Esophagus squamous epithelium (tissue), 5 donors: Measurements from ENCODE around the gene PFKL. TPM values are rescaled to one million over a fixed set of nuclear protein-coding genes. Genes with fewer than 3 reads are reported as not detected.

ENCODE experiments used
- DNase-seq: peaks from one replicate; lab custom pipeline; 2025; lab: John Stamatoyannopoulos, UW
- H3K27ac ChIP-seq, 4 donors: fragments of 200-600 bp; sonication (generic); one replicate each; pipeline ENCODE4 v1.5.1; 2016 to 2019; ENCODE audit warnings: mild to moderate bottlenecking in 1 of 4
- H3K27me3 ChIP-seq, 4 donors: fragments of 200-600 bp; sonication (generic); 1 replicate in 3 of 4; 2 replicates in 1 of 4; pipeline versions ENCODE4 v1.5.1 to v1.6.0; 2017 to 2021; ENCODE audit warnings: antibody characterized with exemption in 1 of 4
- H3K36me3 ChIP-seq, 3 donors: fragments of 200-600 bp; sonication (generic); one replicate each; pipeline ENCODE4 v1.5.1; 2016 to 2019
- H3K4me1 ChIP-seq, 3 donors: fragments of 200-600 bp; sonication (generic); one replicate each; pipeline ENCODE4 v1.5.1; 2017 to 2019
- H3K4me3 ChIP-seq, 4 donors: fragments of 200-600 bp; sonication (generic); 1 replicate in 3 of 4; 2 replicates in 1 of 4; pipeline ENCODE4 v1.5.1; 2016 to 2019; ENCODE audit warnings: mild to moderate bottlenecking in 2 of 4, moderate library complexity in 1 of 4
- H3K9me3 ChIP-seq, 3 donors: fragments of 200-600 bp; sonication (generic); one replicate each; pipeline ENCODE4 v1.5.1; 2016 to 2019
- CTCF ChIP-seq, 6 experiments: fragments of 450-650 bp in 4 of 6; fragments of 200-600 bp in 2 of 6; sonication (generic) in 2 of 6; IDR thresholded peaks; one replicate each; pipeline ENCODE4 v1.5.1; 2016 to 2019; ENCODE audit warnings: antibody characterized with exemption in 6 of 6, mild to moderate bottlenecking in 4 of 6, moderate library complexity in 4 of 6
- POLR2A ChIP-seq, 4 donors: fragments of 450-650 bp; IDR thresholded peaks; one replicate each; pipeline ENCODE4 v1.6.1; 2017; ENCODE audit warnings: antibody characterized with exemption in 4 of 4, mild to moderate bottlenecking in 4 of 4, moderate library complexity in 3 of 4
- WGBS, 2 donors: methylation state at CpG; one replicate each; pipeline ENCODE4 v1.1.5; 2018; 5-methylcytosine and 5-hydroxymethylcytosine counted together
- intact Hi-C: fragments of 100-400 bp; cut with DNase I; formaldehyde crosslinking; loops from one replicate; pipeline ENCODE4 v1.15.0; 2022
- total RNA-seq, 4 donors: library from RNA; depleted of rRNA; stranded (reverse); fragments of >200 nt; gene quantifications; one replicate each; pipeline ENCODE4 v1.1.0, GENCODE V29; 2016
- donor health status: DM: yes; HTN: yes; CAD: no.

PFKL gene
- total RNA-seq, 4 donors from 2014 or later = 81.3 to 135 (median 94.6) TPM

DNA sequence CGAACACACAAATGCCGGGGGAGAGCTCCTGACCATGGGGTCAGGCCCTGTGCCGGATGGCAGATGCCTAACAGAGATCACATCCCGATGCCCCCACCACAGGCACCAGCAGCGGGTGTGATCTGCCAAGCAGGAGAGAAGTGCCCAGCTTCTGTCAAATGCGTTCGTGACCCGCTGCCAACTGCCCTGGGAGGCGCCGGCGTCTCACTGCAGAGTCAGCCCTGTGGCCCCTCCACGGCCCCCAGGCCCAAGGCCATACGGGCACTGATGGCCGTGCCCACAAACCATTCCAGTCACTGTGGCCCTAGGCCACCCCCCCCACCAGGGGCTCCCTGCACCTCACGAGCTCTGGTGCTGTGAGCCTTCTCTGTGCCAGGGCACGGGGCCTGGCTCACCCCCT lies 31.4 kb downstream of the PFKL start:
- intact Hi-C loops = no loop called here
- 57% methylated on average over 6 of the region's 16 CpGs; no CpG with 5 or more reads in 1 of the 2 donors for WGBS, 2 donors
- DNase-seq = no peak
- Histone ChIP-seq H3K27ac (no peak overlapping the region), H3K27me3 (no peaks in the 10 kb centered on the region), H3K4me1 (peaks cover 0 to 12% (median 0%) of the 10 kb centered on the region in 3 donors), H3K9me3 (no peaks in the 10 kb centered on the region), H3K4me3 (no peak overlapping the region), H3K36me3 (peaks cover 6 to 42% (median 10%) of the 10 kb centered on the region in 3 donors)
- no peak for TF ChIP-seq POLR2A (IDR thresholded peaks at IDR 0.05)
- no peak for TF ChIP-seq CTCF (IDR thresholded peaks at IDR 0.05)

DNA sequence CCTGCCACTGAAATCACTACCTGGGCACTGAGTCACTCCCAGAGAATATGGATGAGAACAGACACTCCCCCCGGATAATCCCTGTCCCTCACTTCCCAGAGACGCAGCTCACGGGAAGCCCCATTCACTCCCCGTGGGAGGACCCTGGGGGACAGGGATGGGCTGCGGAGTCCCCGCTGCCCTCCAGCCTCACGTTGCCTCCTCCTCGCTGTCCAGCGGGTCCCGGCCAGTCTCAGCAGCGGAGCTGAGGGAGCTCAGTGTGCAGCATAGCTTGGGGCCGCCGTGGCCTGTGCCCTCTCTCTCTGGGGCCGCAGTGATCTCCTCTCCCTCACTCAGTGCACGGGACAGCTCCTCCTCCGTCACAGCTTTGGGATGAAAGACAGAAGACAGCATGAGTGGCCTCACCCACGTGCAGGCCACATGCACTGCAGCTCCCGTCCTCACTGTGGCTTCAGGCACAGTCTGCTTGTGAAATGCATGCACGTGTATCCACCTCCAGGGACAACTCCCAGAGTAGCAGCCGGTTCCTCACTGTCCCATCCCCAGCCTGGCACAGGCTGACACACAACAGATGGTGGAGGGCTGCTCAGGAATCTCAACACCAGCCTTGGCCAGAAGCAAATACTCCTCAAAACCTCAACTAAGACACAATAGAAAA lies 31.9 kb downstream of the PFKL start:
- no peak for TF ChIP-seq CTCF (IDR thresholded peaks at IDR 0.05)
- intact Hi-C loops = no loop called here
- H3K27me3 ChIP-seq = no peaks in the 10 kb centered on the region
- H3K9me3 ChIP-seq = no peaks in the 10 kb centered on the region
- H3K27ac ChIP-seq = no peak overlapping the region
- 57 to 64% methylated on average over 9 to 18 of the region's 20 CpGs for WGBS, 2 donors
- peaks cover 3 to 42% (median 4%) of the 10 kb centered on the region in 3 donors for H3K36me3 ChIP-seq
- no peak overlapping the region for H3K4me3 ChIP-seq
- peaks cover 0 to 12% (median 0%) of the 10 kb centered on the region in 3 donors for H3K4me1 ChIP-seq
- no peak for DNase-seq

DNA sequence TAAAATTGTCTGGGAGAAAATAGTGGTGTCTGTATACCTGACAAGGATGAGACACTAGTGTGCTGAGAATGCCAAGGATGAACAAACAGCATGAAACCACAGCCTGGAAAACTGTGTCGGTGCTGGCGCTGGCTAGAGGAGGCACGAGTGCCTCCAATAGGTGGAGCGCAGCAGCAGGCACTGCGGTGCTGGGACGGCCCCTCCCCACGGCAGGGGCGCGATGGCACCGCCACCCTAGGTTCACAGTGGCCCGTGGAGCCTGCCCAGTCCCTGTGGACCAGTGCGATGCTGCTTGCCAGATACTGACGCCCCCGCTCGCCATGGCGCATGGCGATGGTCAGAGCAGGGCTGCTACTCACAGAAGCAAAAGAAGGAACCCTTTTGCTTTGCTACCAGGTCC lies 32.5 kb downstream of the PFKL start:
- no peak overlapping the region for H3K4me3 ChIP-seq
- TF ChIP-seq CTCF (IDR thresholded peaks at IDR 0.05) (no peak), POLR2A (IDR thresholded peaks at IDR 0.05) (no peak)
- H3K9me3 ChIP-seq = no peaks in the 10 kb centered on the region
- H3K27me3 ChIP-seq = no peaks in the 10 kb centered on the region
- peaks cover 0 to 16% (median 0%) of the 10 kb centered on the region in 3 donors for H3K4me1 ChIP-seq
- peaks cover 0 to 42% (median 0%) of the 10 kb centered on the region in 3 donors for H3K36me3 ChIP-seq
- no peak overlapping the region for H3K27ac ChIP-seq
- intact Hi-C loops = no loop called here
- 75 to 92% methylated on average over 5 to 17 of the region's 17 CpGs for WGBS, 2 donors
- DNase-seq = no peak

DNA sequence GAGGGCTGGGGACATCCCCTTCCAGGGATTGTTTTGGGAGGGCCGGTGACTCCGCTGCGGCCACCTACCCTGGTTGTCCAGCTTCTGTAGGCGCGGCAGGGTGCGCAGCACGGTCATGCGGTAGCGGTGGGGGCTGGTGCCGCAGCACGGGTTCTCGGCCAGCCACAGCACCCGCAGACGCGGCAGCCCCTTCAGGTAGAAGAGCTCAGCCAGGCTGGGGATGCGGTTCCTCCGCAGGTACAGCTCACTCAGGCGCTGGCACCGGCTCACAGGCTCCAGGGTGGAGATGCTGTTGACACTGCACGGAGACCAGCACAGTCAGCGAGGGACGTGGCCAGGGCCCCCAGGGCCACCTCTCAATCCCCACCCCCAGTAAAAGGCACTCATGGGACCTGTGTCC lies 33.1 kb downstream of the PFKL start:
- no peaks in the 10 kb centered on the region for H3K9me3 ChIP-seq
- no peak overlapping the region for H3K27ac ChIP-seq
- intact Hi-C loops = no loop called here
- peaks cover 1 to 22% (median 4%) of the 10 kb centered on the region in 3 donors for H3K4me1 ChIP-seq
- H3K36me3 ChIP-seq = peaks cover 0 to 36% (median 0%) of the 10 kb centered on the region in 3 donors
- no peak for TF ChIP-seq POLR2A (IDR thresholded peaks at IDR 0.05)
- TF ChIP-seq CTCF (IDR thresholded peaks at IDR 0.05) = no peak
- no peak for DNase-seq
- H3K4me3 ChIP-seq = no peak overlapping the region
- WGBS, 2 donors = 88 to 95% methylated on average over 5 to 19 of the region's 22 CpGs
- H3K27me3 ChIP-seq = no peaks in the 10 kb centered on the region

GRCh38 chr21:44333509-44334328 lies 33.9 kb downstream of the PFKL start:
- TF ChIP-seq CTCF (IDR thresholded peaks at IDR 0.05) (no peak), POLR2A (IDR thresholded peaks at IDR 0.05) (no peak)
- intact Hi-C loops = no loop called here
- Histone ChIP-seq H3K4me3 (no peak overlapping the region), H3K27ac (no peak overlapping the region), H3K4me1 (peaks cover 5 to 28% (median 9%) of the 10 kb centered on the region in 3 donors), H3K27me3 (no peaks in the 10 kb centered on the region), H3K36me3 (peaks cover 0 to 36% (median 0%) of the 10 kb centered on the region in 3 donors), H3K9me3 (no peaks in the 10 kb centered on the region)
- WGBS, 2 donors = 20 to 69% methylated on average over 1 to 12 of the region's 45 CpGs
- no peak for DNase-seq
